Thyroid gland (tissue), 4 donors: ENCODE results near the gene YES1. TPM values are rescaled to one million over a fixed set of nuclear protein-coding genes. Genes with fewer than 3 reads are reported as not detected.

ENCODE experiments used
- DNase-seq, 2 donors: peaks; one replicate each; pipeline ENCODE4 v3.0.0-alpha.2; 2019
- H3K27ac ChIP-seq, 3 donors: fragments of 200-600 bp; sonication (generic); 1 replicate in 2 of 3; 2 replicates in 1 of 3; pipeline ENCODE4 v1.5.1; 2016 to 2019; ENCODE audit warnings: mild to moderate bottlenecking in 1 of 3, moderate library complexity in 1 of 3
- H3K27me3 ChIP-seq: fragments of 200-600 bp; sonication (generic); one replicate; pipeline ENCODE4 v1.5.1; 2019
- H3K36me3 ChIP-seq, 2 donors: fragments of 200-600 bp; sonication (generic); one replicate each; pipeline ENCODE4 v1.5.1; 2016 to 2019
- H3K4me1 ChIP-seq, 2 donors: fragments of 200-600 bp; sonication (generic); one replicate each; pipeline ENCODE4 v1.5.1; 2017 to 2019
- H3K4me3 ChIP-seq, 3 donors: fragments of 200-600 bp; sonication (generic); replicated peaks in 1 of 3; 1 replicate in 2 of 3; 2 replicates in 1 of 3; pipeline ENCODE4 v1.5.1; 2016; ENCODE audit warnings: mild to moderate bottlenecking in 1 of 3
- H3K9me3 ChIP-seq: fragments of 200-600 bp; sonication (generic); one replicate; pipeline ENCODE4 v1.5.1; 2017
- POLR2A ChIP-seq, 2 donors: fragments of 450-650 bp; IDR thresholded peaks; one replicate each; pipeline ENCODE4 v1.6.1; 2017; ENCODE audit warnings: antibody characterized with exemption in 2 of 2, mild to moderate bottlenecking in 2 of 2, moderate library complexity in 1 of 2
- WGBS, 2 donors: methylation state at CpG; one replicate each; pipeline ENCODE4 v1.1.5; 2017; 5-methylcytosine and 5-hydroxymethylcytosine counted together
- intact Hi-C: fragments of 100-400 bp; cut with DNase I; formaldehyde crosslinking; loops from one replicate; pipeline ENCODE4 v1.15.1; 2023
- total RNA-seq, 4 donors: library from RNA; depleted of rRNA; stranded (reverse); fragments of >200 nt; gene quantifications; one replicate each; pipeline ENCODE4 v1.2.3, GENCODE V29; 2016
- TF ChIP-seq, protein P1 (sequence below), 6 experiments: fragments of 200-600 bp in 3 of 6; fragments of 450-650 bp in 3 of 6; sonication (generic) in 3 of 6; IDR thresholded peaks; one replicate each; pipeline ENCODE4 v1.5.1; 2016 to 2019; ENCODE audit warnings: antibody characterized with exemption in 6 of 6, mild to moderate bottlenecking in 2 of 6, inconsistent platforms in 1 of 6, moderate library complexity in 1 of 6

The YES1 gene
- total RNA-seq, 4 donors from 2014 or later, result 68.1 to 107 (median 80.3) TPM

- Histone ChIP-seq H3K27me3 (no peaks in the 10 kb centered on the region), H3K36me3 (no peaks in the 10 kb centered on the region), H3K27ac (no peak overlapping the region), H3K4me3 (no peak overlapping the region), H3K4me1 (no peaks in the 10 kb centered on the region), H3K9me3 (no peaks in the 10 kb centered on the region)
- intact Hi-C loops, result no loop called here
- DNase-seq, result no peak
- TF ChIP-seq POLR2A (IDR thresholded peaks at IDR 0.05), result no peak
- TF ChIP-seq, protein P1, sequence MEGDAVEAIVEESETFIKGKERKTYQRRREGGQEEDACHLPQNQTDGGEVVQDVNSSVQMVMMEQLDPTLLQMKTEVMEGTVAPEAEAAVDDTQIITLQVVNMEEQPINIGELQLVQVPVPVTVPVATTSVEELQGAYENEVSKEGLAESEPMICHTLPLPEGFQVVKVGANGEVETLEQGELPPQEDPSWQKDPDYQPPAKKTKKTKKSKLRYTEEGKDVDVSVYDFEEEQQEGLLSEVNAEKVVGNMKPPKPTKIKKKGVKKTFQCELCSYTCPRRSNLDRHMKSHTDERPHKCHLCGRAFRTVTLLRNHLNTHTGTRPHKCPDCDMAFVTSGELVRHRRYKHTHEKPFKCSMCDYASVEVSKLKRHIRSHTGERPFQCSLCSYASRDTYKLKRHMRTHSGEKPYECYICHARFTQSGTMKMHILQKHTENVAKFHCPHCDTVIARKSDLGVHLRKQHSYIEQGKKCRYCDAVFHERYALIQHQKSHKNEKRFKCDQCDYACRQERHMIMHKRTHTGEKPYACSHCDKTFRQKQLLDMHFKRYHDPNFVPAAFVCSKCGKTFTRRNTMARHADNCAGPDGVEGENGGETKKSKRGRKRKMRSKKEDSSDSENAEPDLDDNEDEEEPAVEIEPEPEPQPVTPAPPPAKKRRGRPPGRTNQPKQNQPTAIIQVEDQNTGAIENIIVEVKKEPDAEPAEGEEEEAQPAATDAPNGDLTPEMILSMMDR (IDR thresholded peaks at IDR 0.05), result no peak
- whole genome bisulfite sequencing, 2 donors, result 78 to 80% methylated on average over 8 of the region's 8 CpGs
Observed at GRCh38 chr18:848062-848861, 36.2 kb upstream of the YES1 start.

- Histone ChIP-seq H3K9me3 (no peaks in the 10 kb centered on the region), H3K27ac (peak overlapping the region in 1 of 3 donors; percentile 3), H3K4me1 (no peaks in the 10 kb centered on the region), H3K4me3 (no peak overlapping the region), H3K27me3 (no peaks in the 10 kb centered on the region), H3K36me3 (no peaks in the 10 kb centered on the region)
- TF ChIP-seq, protein P1 (IDR thresholded peaks at IDR 0.05), result no peak
- TF ChIP-seq POLR2A (IDR thresholded peaks at IDR 0.05), result no peak
- DNase-seq, result no peak
- intact Hi-C loops, result no loop called here
- WGBS, 2 donors, result 34 to 38% methylated on average over 9 of the region's 9 CpGs
Observed at GRCh38 chr18:845152-845819, 33.2 kb upstream of the YES1 start.

GRCh38 chr18:841647-842370 lies 29.8 kb upstream of the YES1 start:
- TF ChIP-seq POLR2A (IDR thresholded peaks at IDR 0.05), result no peak
- TF ChIP-seq, protein P1 (IDR thresholded peaks at IDR 0.05), result no peak
- 48 to 67% methylated on average over 15 of the region's 15 CpGs for WGBS, 2 donors
- intact Hi-C loops, result no loop called here
- no peaks in the 10 kb centered on the region for H3K27me3 ChIP-seq
- H3K27ac ChIP-seq, result no peak overlapping the region
- H3K4me3 ChIP-seq, result no peak overlapping the region
- no peak for DNase-seq
- peaks cover 4% of the 10 kb centered on the region in 2 donors for H3K4me1 ChIP-seq
- no peaks in the 10 kb centered on the region for H3K36me3 ChIP-seq
- no peaks in the 10 kb centered on the region for H3K9me3 ChIP-seq

DNA sequence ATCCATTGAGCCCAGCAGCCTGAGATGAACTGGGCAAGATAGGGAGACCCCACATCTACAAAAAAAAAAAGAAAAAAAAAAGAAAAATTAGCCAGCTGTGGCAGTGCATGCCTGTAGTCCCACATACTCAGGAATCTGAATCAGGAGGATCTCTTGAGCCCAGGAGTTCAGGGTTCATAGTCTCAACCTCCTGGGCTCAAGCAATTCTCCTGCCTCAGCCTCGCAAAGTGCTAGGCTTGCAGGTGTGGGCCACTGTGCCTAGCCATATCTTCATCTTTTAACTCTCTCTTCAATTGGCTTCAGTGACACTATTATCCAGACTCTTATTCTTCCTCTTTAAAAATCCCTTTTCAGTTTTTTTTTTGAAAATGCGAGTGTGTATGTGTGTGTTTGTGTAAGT lies 28.5 kb upstream of the YES1 start:
- H3K4me1 ChIP-seq, result peaks cover 4% of the 10 kb centered on the region in 2 donors
- intact Hi-C loops, result no loop called here
- WGBS, 2 donors, result 87 to 90% methylated on average over 2 of the region's 2 CpGs
- no peaks in the 10 kb centered on the region for H3K9me3 ChIP-seq
- TF ChIP-seq, protein P1 (IDR thresholded peaks at IDR 0.05), result no peak
- TF ChIP-seq POLR2A (IDR thresholded peaks at IDR 0.05), result no peak
- no peak for DNase-seq
- H3K4me3 ChIP-seq, result no peak overlapping the region
- H3K36me3 ChIP-seq, result no peaks in the 10 kb centered on the region
- H3K27ac ChIP-seq, result no peak overlapping the region
- H3K27me3 ChIP-seq, result no peaks in the 10 kb centered on the region
